IMR-90 (cell line): ENCODE data around the gene GSG1. TPM values are rescaled to one million over a fixed set of nuclear protein-coding genes. Genes with fewer than 3 reads are reported as not detected.

Experiments used
- ATAC-seq: fragments of 200-7000 bp; cut with Tn5 transposase; 2 replicates; pipeline ENCODE4 v1.9.1; 2020; ENCODE audit warnings: low read depth, mild to moderate bottlenecking, moderate library complexity
- BruUV-seq: library from RNA; stranded (reverse); fragments of 400-500 nt; replicated peaks from 2 replicates; lab custom pipeline; 2021; lab: Mats Ljungman, UMichigan
- CTCF ChIA-PET: fragments of 300-600 bp; formaldehyde crosslinking; extraction: SDS; loops from one replicate; lab custom pipeline; 2021; ENCODE audit warnings: antibody characterized with exemption; lab: Yijun Ruan, JAX
- POLR2A ChIA-PET: fragments of 300-600 bp; sonication (Branson Sonifier 250); formaldehyde crosslinking; loops from one replicate; lab custom pipeline; 2022; ENCODE audit warnings: antibody characterized with exemption; ENCODE audit not compliant: unreplicated experiment; lab: Charles Lee
- DNase-seq: peaks from one replicate; pipeline ENCODE4 v3.0.0; 2013
- H2AFZ ChIP-seq: replicated peaks from 2 replicates; pipeline ENCODE3; 2013; ENCODE audit warnings: low read length, mild to moderate bottlenecking; ENCODE audit not compliant: poor library complexity
- H2AK5ac ChIP-seq: 2 replicates; pipeline ENCODE4 v1.6.1; 2013; ENCODE audit warnings: low read depth, low read length, inconsistent platforms
- H2AK9ac ChIP-seq: replicated peaks from 2 replicates; pipeline ENCODE3; 2013; ENCODE audit warnings: mild to moderate bottlenecking, low read depth, low read length, moderate library complexity; ENCODE audit not compliant: poor library complexity
- H2BK120ac ChIP-seq: 2 replicates; pipeline ENCODE4 v1.6.1; 2013; ENCODE audit warnings: low read depth, low read length, inconsistent platforms
- H2BK15ac ChIP-seq: 3 replicates; pipeline ENCODE4 v1.6.1; 2013; ENCODE audit warnings: low read depth, low read length, inconsistent platforms
- H2BK20ac ChIP-seq: 2 replicates; pipeline ENCODE4 v1.6.1; 2013; ENCODE audit warnings: low read depth, mild to moderate bottlenecking, inconsistent platforms, low read length, moderate library complexity
- H2BK5ac ChIP-seq: 2 replicates; pipeline ENCODE4 v1.6.1; 2013; ENCODE audit warnings: mild to moderate bottlenecking, low read depth, low read length, inconsistent platforms; ENCODE audit not compliant: poor library complexity, severe bottlenecking
- H3K14ac ChIP-seq: replicated peaks from 2 replicates; pipeline ENCODE4 v1.6.1; 2013; ENCODE audit warnings: low read depth, low read length, inconsistent platforms
- H3K18ac ChIP-seq: 2 replicates; pipeline ENCODE4 v1.6.1; 2013; ENCODE audit warnings: low read depth, low read length, control low read depth
- H3K23ac ChIP-seq: 2 replicates; pipeline ENCODE4 v1.6.1; 2013; ENCODE audit warnings: low read depth, low read length, inconsistent platforms
- H3K27ac ChIP-seq: 2 replicates; pipeline ENCODE4 v1.5.1; 2013; ENCODE audit warnings: mild to moderate bottlenecking, control low read depth, low read length; ENCODE audit not compliant: insufficient read depth
- H3K27me3 ChIP-seq: 2 replicates; pipeline ENCODE4 v1.6.1; 2013; ENCODE audit warnings: low read length; ENCODE audit not compliant: control insufficient read depth, insufficient read depth
- H3K36me3 ChIP-seq: 2 replicates; pipeline ENCODE4 v1.6.1; 2013; ENCODE audit warnings: low read length, mixed read lengths; ENCODE audit not compliant: control insufficient read depth, insufficient read depth
- H3K4ac ChIP-seq: 2 replicates; pipeline ENCODE4 v1.6.1; 2013; ENCODE audit warnings: low read depth, low read length, inconsistent platforms
- H3K4me1 ChIP-seq: 2 replicates; pipeline ENCODE4 v1.6.1; 2013; ENCODE audit warnings: low read length, mixed read lengths; ENCODE audit not compliant: control insufficient read depth, insufficient read depth
- H3K4me2 ChIP-seq: 2 replicates; pipeline ENCODE4 v1.6.1; 2013; ENCODE audit warnings: low read depth, mild to moderate bottlenecking, control low read depth, low read length, moderate library complexity
- H3K4me3 ChIP-seq: 2 replicates; pipeline ENCODE4 v1.5.1; 2013; ENCODE audit warnings: low read depth, mild to moderate bottlenecking, control low read depth, low read length, moderate library complexity; ENCODE audit not compliant: insufficient read depth
- H3K56ac ChIP-seq: 2 replicates; pipeline ENCODE4 v1.6.1; 2013; ENCODE audit warnings: low read length, inconsistent platforms; ENCODE audit not compliant: insufficient read depth; ENCODE audit errors: extremely low read depth
- H3K79me1 ChIP-seq, 2 experiments: 2 replicates each; pipeline ENCODE4 v1.6.1; 2013; ENCODE audit warnings: low read length in 2 of 2, inconsistent platforms in 1 of 2, low read depth in 1 of 2
- H3K9ac ChIP-seq: 2 replicates; pipeline ENCODE4 v1.6.1; 2013; ENCODE audit warnings: low read depth, low read length, control low read depth
- H3K9me1 ChIP-seq: 2 replicates; pipeline ENCODE4 v1.6.1; 2013; ENCODE audit warnings: low read length, inconsistent platforms; ENCODE audit not compliant: insufficient read depth
- H3K9me3 ChIP-seq: 2 replicates; pipeline ENCODE4 v1.6.1; 2013; ENCODE audit warnings: low read length; ENCODE audit not compliant: control insufficient read depth, insufficient read depth
- H4K20me1 ChIP-seq: 2 replicates; pipeline ENCODE4 v1.6.1; 2013; ENCODE audit warnings: low read length, inconsistent platforms; ENCODE audit not compliant: insufficient read depth
- H4K5ac ChIP-seq: 2 replicates; pipeline ENCODE4 v1.6.1; 2013; ENCODE audit warnings: mild to moderate bottlenecking, low read depth, low read length, control low read depth
- H4K8ac ChIP-seq, 2 experiments: 2 replicates each; pipeline ENCODE4 v1.6.1; 2013; ENCODE audit warnings: low read depth in 2 of 2, low read length in 2 of 2, control low read depth in 1 of 2, inconsistent platforms in 1 of 2
- H4K91ac ChIP-seq: 2 replicates; pipeline ENCODE4 v1.6.1; 2013; ENCODE audit warnings: low read depth, low read length, inconsistent platforms; ENCODE audit not compliant: insufficient read depth
- BHLHE40 ChIP-seq: fragments of 150-350 bp; IDR thresholded peaks from 2 replicates; pipeline ENCODE4 v1.6.1; 2016; ENCODE audit warnings: mild to moderate bottlenecking, low read depth, low read length
- CEBPB ChIP-seq: IDR thresholded peaks from 2 replicates; pipeline ENCODE4 v1.6.1; 2012; ENCODE audit warnings: low read depth, low read length, improper control_type of control experiment
- CHD1 ChIP-seq: IDR thresholded peaks from 2 replicates; pipeline ENCODE4 v1.6.1; 2012; ENCODE audit warnings: low read depth, low read length, improper control_type of control experiment
- CTCF ChIP-seq: conservative IDR thresholded peaks from 2 replicates; pipeline ENCODE4 v1.5.1; 2012; ENCODE audit warnings: mild to moderate bottlenecking, low read depth, low read length, improper control_type of control experiment
- MAFK ChIP-seq: IDR thresholded peaks from 2 replicates; pipeline ENCODE4 v1.6.1; 2012; ENCODE audit warnings: low read depth, low read length, improper control_type of control experiment
- MAZ ChIP-seq: IDR thresholded peaks from 2 replicates; pipeline ENCODE4 v1.6.1; 2012; ENCODE audit warnings: low read depth, mild to moderate bottlenecking, low read length, improper control_type of control experiment, moderate library complexity, borderline replicate concordance
- MXI1 ChIP-seq: IDR thresholded peaks from 2 replicates; pipeline ENCODE4 v1.6.1; 2012; ENCODE audit warnings: low read depth, mild to moderate bottlenecking, low read length, moderate library complexity, borderline replicate concordance
- NFE2L2 ChIP-seq: fragments of 150-350 bp; IDR thresholded peaks from 2 replicates; pipeline ENCODE4 v1.6.1; 2016; ENCODE audit warnings: low read depth, mild to moderate bottlenecking, low read length
- POLR2A ChIP-seq: IDR thresholded peaks from 2 replicates; pipeline ENCODE4 v1.6.1; 2012; ENCODE audit warnings: mild to moderate bottlenecking, low read depth, low read length
- RAD21 ChIP-seq: IDR thresholded peaks from 2 replicates; pipeline ENCODE4 v1.6.1; 2012; ENCODE audit warnings: low read length, improper control_type of control experiment
- RCOR1 ChIP-seq: IDR thresholded peaks from 2 replicates; pipeline ENCODE4 v1.6.1; 2012; ENCODE audit warnings: mild to moderate bottlenecking, low read length, improper control_type of control experiment; ENCODE audit not compliant: insufficient replicate concordance
- RFX5 ChIP-seq: IDR thresholded peaks from 2 replicates; pipeline ENCODE4 v1.8.0; 2012; ENCODE audit warnings: low read depth, mild to moderate bottlenecking, low read length, moderate library complexity
- SMC3 ChIP-seq: fragments of 150-350 bp; IDR thresholded peaks from 2 replicates; pipeline ENCODE4 v1.6.1; 2016; ENCODE audit warnings: low read depth, mild to moderate bottlenecking, antibody characterized with exemption, low read length, moderate library complexity
- USF2 ChIP-seq: fragments of 150-350 bp; IDR thresholded peaks from 2 replicates; pipeline ENCODE4 v1.6.1; 2017; ENCODE audit warnings: mild to moderate bottlenecking, antibody characterized with exemption, low read length, low read depth
- WGBS, 2 experiments: methylation state at CpG; one replicate each; pipeline versions ENCODE4 v1.1.5 to v1.1.7; 2013; ENCODE audit warnings: missing lambda C conversion rate in 2 of 2; ENCODE audit not compliant: insufficient read length in 1 of 2; ENCODE audit errors: extremely low coverage in 2 of 2; 5-methylcytosine and 5-hydroxymethylcytosine counted together
- dilution Hi-C: fragments of 300-500 bp; cut with HindIII; formaldehyde crosslinking; loops from one replicate; pipeline ENCODE4 v1.14.3; 2018; ENCODE audit warnings: low sequenced_read_pairs; ENCODE audit not compliant: unreplicated experiment
- in situ Hi-C: fragments of 300-500 bp; cut with MboI; formaldehyde crosslinking; loops from 3 replicates; pipeline ENCODE4 v1.14.3; 2019; ENCODE audit warnings: low sequenced_read_pairs, inconsistent platforms, mixed read lengths
- intact Hi-C: fragments of 100-400 bp; cut with micrococcal nuclease; formaldehyde crosslinking; loops from 2 replicates; pipeline ENCODE4 v1.10.0; 2022
- polyA plus RNA-seq, 3 experiments: library from polyadenylated mRNA; depleted of rRNA; stranded (reverse); fragments of >200 nt; gene quantifications; 2 replicates each; pipeline ENCODE4 v1.2.3, GENCODE V29; 2012; ENCODE audit warnings: low replicate concordance in 1 of 3
- total RNA-seq: library from RNA; depleted of rRNA; stranded (reverse); fragments of >200 nt; gene quantifications from 2 replicates; pipeline ENCODE4 v1.2.3, GENCODE V29; 2012

GSG1 gene
- total and polyA plus RNA-seq, 2 of the 4 experiments (the other 2 are of a cell fraction) = 1.8 to 2.9 TPM

GRCh38 chr12:13052421-13052820 is 51.0 kb downstream of the GSG1 start:
- Histone ChIP-seq H3K4me2 (no peak overlapping the region), H2AK5ac (no peak overlapping the region), H4K8ac (no peak overlapping the region), H2BK5ac (no peak overlapping the region), H3K79me1 (peaks cover 3 to 8% of the 10 kb centered on the region in 2 experiments; a peak in 2 of 4 replicates), H3K4me3 (no peak overlapping the region), H3K9me1 (no peaks in the 10 kb centered on the region), H2BK15ac (no peak overlapping the region), H4K20me1 (no peaks in the 10 kb centered on the region), H2BK20ac (no peak overlapping the region), H2BK120ac (no peak overlapping the region), H2AFZ (no peak overlapping the region), H3K36me3 (no peaks in the 10 kb centered on the region), H3K4ac (no peak overlapping the region), H2AK9ac (no peak overlapping the region), H3K9me3 (peaks cover 5% of the 10 kb centered on the region), H3K23ac (no peak overlapping the region), H3K9ac (no peak overlapping the region), H3K27me3 (no peaks in the 10 kb centered on the region), H3K27ac (no peak overlapping the region), H3K56ac (no peak overlapping the region), H3K14ac (no peak overlapping the region), H3K4me1 (peaks cover 2% of the 10 kb centered on the region; the same call in 1 of the 2 replicates), H4K5ac (no peak overlapping the region), H4K91ac (no peak overlapping the region), H3K18ac (no peak overlapping the region)
- no peak for TF ChIP-seq RAD21
- no peak for TF ChIP-seq MXI1
- TF ChIP-seq RFX5 = no peak
- no peak for TF ChIP-seq POLR2A
- no peak for TF ChIP-seq CEBPB
- no peak for TF ChIP-seq CHD1
- TF ChIP-seq NFE2L2 = no peak
- TF ChIP-seq SMC3 = no peak
- TF ChIP-seq MAZ = no peak
- no peak for TF ChIP-seq CTCF
- TF ChIP-seq RCOR1 = no peak
- TF ChIP-seq USF2 = no peak
- no peak for TF ChIP-seq MAFK
- TF ChIP-seq BHLHE40 = no peak
- ATAC-seq (no peak), DNase-seq (no peak)
- no TSS peak for BruUV-seq
- in situ Hi-C loops = no loop called here
- no CpG with 5 or more reads among the region's 2 CpGs for WGBS, 2 experiments
- ChIA-PET POLR2A (no interaction called here), CTCF (interaction anchor here (0.6 kb wide), 1 partner anchor 46 kb away, joined by 3 read pairs; no protein-coding TSS in a partner anchor)
- intact Hi-C loops = no loop called here
- dilution Hi-C loops = no loop called here
